K562 (cell line): ENCODE results near the gene PRDM12. TPM values are rescaled to one million over a fixed set of nuclear protein-coding genes. Genes with fewer than 3 reads are reported as not detected.

Source experiments
- JUNB ChIP-seq: fragments of 450-650 bp; formaldehyde crosslinking; conservative IDR thresholded peaks from 2 replicates; pipeline ENCODE4 v1.4.0; 2020; ENCODE audit warnings: mild to moderate bottlenecking
- LCOR ChIP-seq: sonication (generic); formaldehyde crosslinking; IDR thresholded peaks from 2 replicates; pipeline ENCODE4 v1.8.0; 2022; ENCODE audit warnings: mild to moderate bottlenecking, missing genetic modification reagents
- MTA1 ChIP-seq: fragments of 450-650 bp; IDR thresholded peaks from 2 replicates; pipeline ENCODE4 v1.6.1; 2017; ENCODE audit warnings: borderline replicate concordance
- RBM25 ChIP-seq: fragments of 200-400 bp; formaldehyde crosslinking; IDR thresholded peaks from 2 replicates; pipeline ENCODE4 v1.6.1; 2018; ENCODE audit warnings: low read length, low read depth, moderate library complexity; ENCODE audit not compliant: severe bottlenecking
- SIRT6 ChIP-seq: IDR thresholded peaks from one replicate; pipeline ENCODE4 v1.6.1; 2012; ENCODE audit warnings: low read depth, mild to moderate bottlenecking, control low read depth, inconsistent platforms, low read length, moderate library complexity
- SP2 ChIP-seq: IDR thresholded peaks from 2 replicates; pipeline ENCODE4 v1.6.1; 2011; ENCODE audit warnings: mild to moderate bottlenecking, low read depth, low read length, moderate library complexity; ENCODE audit not compliant: poor library complexity, severe bottlenecking; ENCODE audit errors: extremely low read depth
- SRF ChIP-seq, 2 experiments: fragments of 250-450, 450-650 bp in 1 of 2; sonication (Bioruptor Pico) in 1 of 2; sonication (generic) in 1 of 2; formaldehyde crosslinking; IDR thresholded peaks; 2 replicates each; pipeline versions ENCODE4 v1.5.0 to v1.5.1; 2020 to 2022; ENCODE audit warnings: mild to moderate bottlenecking in 1 of 2, missing genetic modification reagents in 1 of 2
- ZBTB17 ChIP-seq: fragments of 450-650 bp; formaldehyde crosslinking; IDR thresholded peaks from 2 replicates; pipeline ENCODE4 v1.4.0; 2020; ENCODE audit warnings: mild to moderate bottlenecking
- ZFX ChIP-seq: sonication (generic); formaldehyde crosslinking; IDR thresholded peaks from 2 replicates; pipeline ENCODE4 v1.8.0; 2022; ENCODE audit warnings: mild to moderate bottlenecking, missing genetic modification reagents, moderate library complexity
- ZNF124 ChIP-seq: sonication (generic); formaldehyde crosslinking; IDR thresholded peaks from 2 replicates; pipeline ENCODE4 v1.8.1; 2022; ENCODE audit warnings: missing genetic modification reagents
- ZNF239 ChIP-seq: fragments of 250-450 bp; sonication (Bioruptor Pico); IDR thresholded peaks from 2 replicates; pipeline ENCODE4 v1.4.0; 2020; ENCODE audit warnings: mild to moderate bottlenecking
- ZNF76 ChIP-seq: fragments of 250-450 bp; sonication (Bioruptor Pico); IDR thresholded peaks from 2 replicates; pipeline ENCODE4 v1.4.0; 2020; ENCODE audit warnings: mild to moderate bottlenecking, moderate library complexity, borderline replicate concordance
- ZNF780A ChIP-seq: fragments of 250-450 bp; sonication (Bioruptor Pico); IDR thresholded peaks from 2 replicates; pipeline ENCODE4 v1.5.0; 2021; ENCODE audit warnings: mild to moderate bottlenecking
- polyA plus RNA-seq, 8 experiments: library from polyadenylated mRNA; depleted of rRNA in 4 of 8; stranded (reverse) in 5 of 8; unstranded in 3 of 8; fragments of >200 nt; fragmentation: Nextera tagmentation in 2 of 8; fragmentation: Illumina TruSeq in 1 of 8; extraction: Ambion mirVana in 2 of 8; extraction: Trizol in 1 of 8; gene quantifications; 2 replicates each; pipeline versions ENCODE4 v1.2.1 to v1.2.3, GENCODE V29; 2011 to 2014; ENCODE audit warnings: inconsistent platforms in 1 of 8, missing spikeins in 1 of 8
- total RNA-seq, 7 experiments: library from RNA; depleted of rRNA in 6 of 7; stranded (reverse); fragments of >200 nt in 6 of 7; fragmentation: Illumina TruSeq in 2 of 7; extraction: Trizol in 2 of 7; gene quantifications; 2 replicates each; pipeline versions ENCODE4 v1.2.1 to v1.2.3, GENCODE V29; 2011 to 2021; ENCODE audit warnings: low replicate concordance in 1 of 7
- TF ChIP-seq, protein P1 (sequence below): sonication (generic); formaldehyde crosslinking; IDR thresholded peaks from 2 replicates; pipeline ENCODE4 v1.8.0; 2022; ENCODE audit warnings: missing genetic modification reagents, mild to moderate bottlenecking, moderate library complexity, borderline replicate concordance
- TF ChIP-seq, protein P2 (sequence below), 2 experiments: fragments of 200-800 bp in 1 of 2; sonication (Bioruptor generic) in 1 of 2; sonication (generic) in 1 of 2; formaldehyde crosslinking in 1 of 2; IDR thresholded peaks in 1 of 2; conservative IDR thresholded peaks in 1 of 2; 2 replicates each; pipeline versions ENCODE4 v1.5.0 to v1.6.1; 2016 to 2020; ENCODE audit warnings: missing compliant biosample characterization in 1 of 2, missing genetic modification characterization in 1 of 2, missing genetic modification reagents in 1 of 2
- TF ChIP-seq, protein P3 (sequence below), 2 experiments: IDR thresholded peaks in 1 of 2; conservative IDR thresholded peaks in 1 of 2; 2 replicates each; pipeline ENCODE4 v1.6.1; 2016; ENCODE audit warnings: low read depth in 2 of 2, mild to moderate bottlenecking in 1 of 2, missing compliant biosample characterization in 1 of 2, missing genetic modification characterization in 1 of 2, moderate library complexity in 1 of 2
- TF ChIP-seq, protein P4 (sequence below), 2 experiments: IDR thresholded peaks; 2 replicates each; pipeline ENCODE4 v1.6.1; 2012; ENCODE audit warnings: improper control_type of control experiment in 2 of 2, low read depth in 2 of 2, low read length in 2 of 2, borderline replicate concordance in 1 of 2
- TF ChIP-seq, protein P5 (sequence below): fragments of 250-450 bp; sonication (Bioruptor Pico); IDR thresholded peaks from 2 replicates; pipeline ENCODE4 v1.8.0; 2022; ENCODE audit warnings: moderate library complexity, mild to moderate bottlenecking, inconsistent platforms

PRDM12 gene
- total and polyA plus RNA-seq, 9 of the 15 experiments (the other 6 are each of a cell fraction or from before 2014, with no cell fraction given): 0.04 to 0.22 (median 0.07) TPM; not detected in 3

DNA sequence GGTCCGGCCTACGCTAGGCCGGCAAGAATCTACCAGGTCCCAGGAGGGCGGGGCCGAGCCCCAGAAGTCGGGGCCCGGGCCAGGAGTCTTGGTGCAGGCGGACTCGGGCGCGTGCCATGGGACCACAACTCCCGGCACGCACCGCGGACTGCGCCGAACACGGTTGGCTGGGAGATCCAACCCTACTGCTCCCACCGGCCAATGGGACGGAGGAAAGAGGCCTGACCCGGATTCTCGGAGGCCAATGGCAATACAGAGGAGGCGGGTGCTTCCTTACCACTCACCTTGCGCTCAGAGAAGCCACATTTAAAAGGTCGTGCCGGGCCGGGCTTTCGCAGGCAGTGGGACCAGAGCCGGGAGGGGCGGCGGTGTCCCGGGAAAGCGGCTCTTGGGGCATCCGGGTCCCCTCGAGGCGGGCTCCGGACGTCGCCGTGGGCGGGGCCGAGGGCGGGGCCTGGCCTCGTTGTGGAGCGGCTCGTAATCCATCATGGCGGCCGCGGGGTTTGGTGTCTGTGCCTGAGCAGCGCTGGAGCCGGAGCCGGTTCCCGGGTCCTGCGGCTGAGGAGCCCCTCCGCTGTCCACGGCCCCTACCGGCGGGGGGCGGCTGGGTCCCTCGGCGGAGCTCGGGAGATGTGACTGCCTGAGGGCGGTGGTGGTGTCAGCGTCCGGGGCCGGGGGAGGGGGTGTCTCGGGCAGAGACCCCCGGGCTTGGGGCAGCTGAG, 48.3 kb downstream of the PRDM12 start (continued):
- no peak for TF ChIP-seq JUNB (CRISPR knock-in tag)
- no peak for TF ChIP-seq ZNF780A
- TF ChIP-seq ZNF239 (CRISPR knock-in tag): no peak
- peak in 1 of 2 experiments; percentile 54; a peak in 2 of 4 replicates for TF ChIP-seq SRF (CRISPR knock-in tag; IDR thresholded peaks at IDR 0.05)
- no peak for TF ChIP-seq MTA1
- TF ChIP-seq ZNF124 (CRISPR knock-in tag): no peak
- TF ChIP-seq SP2: peak; percentile 69
- TF ChIP-seq, protein P1, sequence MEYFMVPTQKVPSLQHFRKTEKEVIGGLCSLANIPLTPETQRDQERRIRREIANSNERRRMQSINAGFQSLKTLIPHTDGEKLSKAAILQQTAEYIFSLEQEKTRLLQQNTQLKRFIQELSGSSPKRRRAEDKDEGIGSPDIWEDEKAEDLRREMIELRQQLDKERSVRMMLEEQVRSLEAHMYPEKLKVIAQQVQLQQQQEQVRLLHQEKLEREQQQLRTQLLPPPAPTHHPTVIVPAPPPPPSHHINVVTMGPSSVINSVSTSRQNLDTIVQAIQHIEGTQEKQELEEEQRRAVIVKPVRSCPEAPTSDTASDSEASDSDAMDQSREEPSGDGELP (CRISPR knock-in tag): peak; percentile 60
- peak; percentile 94 for TF ChIP-seq RBM25
- TF ChIP-seq ZBTB17: no peak
- 0 out of 2 replicates have a peak, but pooled peaks have one; percentile 79 for TF ChIP-seq LCOR (CRISPR knock-in tag)
- TF ChIP-seq, protein P2, sequence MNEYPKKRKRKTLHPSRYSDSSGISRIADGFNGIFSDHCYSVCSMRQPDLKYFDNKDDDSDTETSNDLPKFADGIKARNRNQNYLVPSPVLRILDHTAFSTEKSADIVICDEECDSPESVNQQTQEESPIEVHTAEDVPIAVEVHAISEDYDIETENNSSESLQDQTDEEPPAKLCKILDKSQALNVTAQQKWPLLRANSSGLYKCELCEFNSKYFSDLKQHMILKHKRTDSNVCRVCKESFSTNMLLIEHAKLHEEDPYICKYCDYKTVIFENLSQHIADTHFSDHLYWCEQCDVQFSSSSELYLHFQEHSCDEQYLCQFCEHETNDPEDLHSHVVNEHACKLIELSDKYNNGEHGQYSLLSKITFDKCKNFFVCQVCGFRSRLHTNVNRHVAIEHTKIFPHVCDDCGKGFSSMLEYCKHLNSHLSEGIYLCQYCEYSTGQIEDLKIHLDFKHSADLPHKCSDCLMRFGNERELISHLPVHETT (CRISPR knock-in tag; conservative IDR thresholded peaks at IDR 0.05 in 1 of 2, IDR thresholded peaks at IDR 0.05 in 1 of 2): no peak
- TF ChIP-seq ZNF76 (CRISPR knock-in tag): no peak
- TF ChIP-seq SIRT6: no peak
- TF ChIP-seq, protein P3, sequence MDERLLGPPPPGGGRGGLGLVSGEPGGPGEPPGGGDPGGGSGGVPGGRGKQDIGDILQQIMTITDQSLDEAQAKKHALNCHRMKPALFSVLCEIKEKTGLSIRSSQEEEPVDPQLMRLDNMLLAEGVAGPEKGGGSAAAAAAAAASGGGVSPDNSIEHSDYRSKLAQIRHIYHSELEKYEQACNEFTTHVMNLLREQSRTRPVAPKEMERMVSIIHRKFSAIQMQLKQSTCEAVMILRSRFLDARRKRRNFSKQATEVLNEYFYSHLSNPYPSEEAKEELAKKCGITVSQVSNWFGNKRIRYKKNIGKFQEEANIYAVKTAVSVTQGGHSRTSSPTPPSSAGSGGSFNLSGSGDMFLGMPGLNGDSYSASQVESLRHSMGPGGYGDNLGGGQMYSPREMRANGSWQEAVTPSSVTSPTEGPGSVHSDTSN (CRISPR knock-in tag; IDR thresholded peaks at IDR 0.05; ENCODE audit: low read depth): no peak
- TF ChIP-seq, protein P3 (tag; conservative IDR thresholded peaks at IDR 0.05; ENCODE audit: low read depth): no peak
- peak; percentile 88 for TF ChIP-seq ZFX (CRISPR knock-in tag)
- TF ChIP-seq, protein P4, sequence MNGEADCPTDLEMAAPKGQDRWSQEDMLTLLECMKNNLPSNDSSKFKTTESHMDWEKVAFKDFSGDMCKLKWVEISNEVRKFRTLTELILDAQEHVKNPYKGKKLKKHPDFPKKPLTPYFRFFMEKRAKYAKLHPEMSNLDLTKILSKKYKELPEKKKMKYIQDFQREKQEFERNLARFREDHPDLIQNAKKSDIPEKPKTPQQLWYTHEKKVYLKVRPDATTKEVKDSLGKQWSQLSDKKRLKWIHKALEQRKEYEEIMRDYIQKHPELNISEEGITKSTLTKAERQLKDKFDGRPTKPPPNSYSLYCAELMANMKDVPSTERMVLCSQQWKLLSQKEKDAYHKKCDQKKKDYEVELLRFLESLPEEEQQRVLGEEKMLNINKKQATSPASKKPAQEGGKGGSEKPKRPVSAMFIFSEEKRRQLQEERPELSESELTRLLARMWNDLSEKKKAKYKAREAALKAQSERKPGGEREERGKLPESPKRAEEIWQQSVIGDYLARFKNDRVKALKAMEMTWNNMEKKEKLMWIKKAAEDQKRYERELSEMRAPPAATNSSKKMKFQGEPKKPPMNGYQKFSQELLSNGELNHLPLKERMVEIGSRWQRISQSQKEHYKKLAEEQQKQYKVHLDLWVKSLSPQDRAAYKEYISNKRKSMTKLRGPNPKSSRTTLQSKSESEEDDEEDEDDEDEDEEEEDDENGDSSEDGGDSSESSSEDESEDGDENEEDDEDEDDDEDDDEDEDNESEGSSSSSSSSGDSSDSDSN (IDR thresholded peaks at IDR 0.05; ENCODE audit: borderline replicate concordance in 1 of 2, low read depth in 2 of 2, low read length in 2 of 2): peak in 1 of 2 experiments; percentile 43; a peak in 1 of 4 replicates
- TF ChIP-seq, protein P5, sequence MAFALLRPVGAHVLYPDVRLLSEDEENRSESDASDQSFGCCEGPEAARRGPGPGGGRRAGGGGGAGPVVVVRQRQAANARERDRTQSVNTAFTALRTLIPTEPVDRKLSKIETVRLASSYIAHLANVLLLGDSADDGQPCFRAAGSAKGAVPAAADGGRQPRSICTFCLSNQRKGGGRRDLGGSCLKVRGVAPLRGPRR (CRISPR knock-in tag): no peak
